Measurements from ENCODE around the gene EFCAB8.

The EFCAB8 gene

DNA sequence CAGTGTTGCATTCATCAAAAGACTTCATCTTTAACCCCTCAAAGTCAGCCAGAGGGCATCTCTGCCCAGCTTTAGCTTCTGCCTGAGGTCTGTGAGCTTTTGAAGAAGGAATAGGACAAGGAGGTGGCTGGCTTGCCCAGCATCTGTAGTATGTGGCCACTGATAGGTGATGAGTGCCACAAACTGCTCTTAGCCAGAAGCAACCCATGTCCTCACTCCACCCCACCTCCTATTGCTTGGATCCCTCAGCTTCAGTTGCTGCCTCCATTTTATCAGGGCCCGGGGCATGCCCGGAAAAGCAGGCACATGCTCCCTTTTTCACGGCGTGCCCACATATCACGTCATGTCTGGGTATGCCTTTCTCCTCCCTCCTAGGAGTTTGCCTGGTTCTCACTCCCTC is 11.9 kb upstream of the EFCAB8 start:
- Histone ChIP-seq H3K36me3 (replicated peaks; ENCODE audit: insufficient read depth, low read length) (peaks cover 7% of the 10 kb centered on the region; the same call in 1 of the 2 replicates), H3K4me2 (ENCODE audit: low read depth, low read length) (no peak overlapping the region), H3K9ac (ENCODE audit: low read length) (no peak overlapping the region), H3K79me2 (ENCODE audit: low read length) (peaks cover 41% of the 10 kb centered on the region), H3K9me2 (replicated peaks; ENCODE audit: insufficient read depth, low read length) (no peaks in the 10 kb centered on the region), H2AFZ (ENCODE audit: low read length) (no peak overlapping the region), H3K9me3 (replicated peaks; ENCODE audit: insufficient read depth, low read length) (no peaks in the 10 kb centered on the region), H3K4me3 (ENCODE audit: low read length) (no peak overlapping the region), H3K27me3 (replicated peaks; ENCODE audit: insufficient read depth, low read length) (no peaks in the 10 kb centered on the region), H3K4me1 (ENCODE audit: low read length) (no peaks in the 10 kb centered on the region), H4K20me1 (ENCODE audit: insufficient read depth, low read length) (no peaks in the 10 kb centered on the region; the same call in 1 of the 2 replicates), H3K27ac (ENCODE audit: low read length) (no peak overlapping the region), H3F3A (ENCODE audit: insufficient read depth, low read length) (no peaks in the 10 kb centered on the region)
- no peak for DNase-seq
- TF ChIP-seq, protein P1, sequence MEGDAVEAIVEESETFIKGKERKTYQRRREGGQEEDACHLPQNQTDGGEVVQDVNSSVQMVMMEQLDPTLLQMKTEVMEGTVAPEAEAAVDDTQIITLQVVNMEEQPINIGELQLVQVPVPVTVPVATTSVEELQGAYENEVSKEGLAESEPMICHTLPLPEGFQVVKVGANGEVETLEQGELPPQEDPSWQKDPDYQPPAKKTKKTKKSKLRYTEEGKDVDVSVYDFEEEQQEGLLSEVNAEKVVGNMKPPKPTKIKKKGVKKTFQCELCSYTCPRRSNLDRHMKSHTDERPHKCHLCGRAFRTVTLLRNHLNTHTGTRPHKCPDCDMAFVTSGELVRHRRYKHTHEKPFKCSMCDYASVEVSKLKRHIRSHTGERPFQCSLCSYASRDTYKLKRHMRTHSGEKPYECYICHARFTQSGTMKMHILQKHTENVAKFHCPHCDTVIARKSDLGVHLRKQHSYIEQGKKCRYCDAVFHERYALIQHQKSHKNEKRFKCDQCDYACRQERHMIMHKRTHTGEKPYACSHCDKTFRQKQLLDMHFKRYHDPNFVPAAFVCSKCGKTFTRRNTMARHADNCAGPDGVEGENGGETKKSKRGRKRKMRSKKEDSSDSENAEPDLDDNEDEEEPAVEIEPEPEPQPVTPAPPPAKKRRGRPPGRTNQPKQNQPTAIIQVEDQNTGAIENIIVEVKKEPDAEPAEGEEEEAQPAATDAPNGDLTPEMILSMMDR (IDR thresholded peaks at IDR 0.05; ENCODE audit: low read length): no peak
- TF ChIP-seq EZH2phosphoT487 (IDR thresholded peaks at IDR 0.05; ENCODE audit: low read length) (no peak), EZH2 (optimal IDR thresholded peaks at IDR 0.05; ENCODE audit: low read depth, low read length) (no peak)

DNA sequence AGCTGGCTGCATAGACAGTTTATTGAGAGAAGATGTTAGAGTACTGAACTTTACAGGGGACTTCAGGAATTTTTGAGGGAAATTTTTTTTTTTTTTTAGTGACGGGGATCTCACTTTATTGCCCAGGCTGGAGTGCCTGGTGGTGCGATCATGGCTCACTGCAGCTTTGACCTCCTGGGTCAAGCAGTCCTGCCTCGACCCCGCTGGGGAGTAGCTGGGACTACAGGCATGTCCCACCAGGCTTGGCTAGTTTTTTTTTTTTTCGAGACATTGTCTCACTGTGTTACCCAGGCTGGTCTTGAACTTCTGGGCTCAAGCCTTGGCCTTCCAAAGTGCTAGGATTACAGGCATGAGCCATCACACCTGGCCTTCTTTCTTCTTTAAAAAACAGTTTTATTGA is 10.8 kb upstream of the EFCAB8 start:
- no peaks in the 10 kb centered on the region for H3K27me3 ChIP-seq (replicated peaks; ENCODE audit: insufficient read depth, low read length)
- H4K20me1 ChIP-seq (ENCODE audit: insufficient read depth, low read length): no peaks in the 10 kb centered on the region; the same call in 1 of the 2 replicates
- H3K79me2 ChIP-seq (ENCODE audit: low read length): peaks cover 32% of the 10 kb centered on the region
- no peaks in the 10 kb centered on the region for H3K9me3 ChIP-seq (replicated peaks; ENCODE audit: insufficient read depth, low read length)
- no peak for DNase-seq
- peaks cover 7% of the 10 kb centered on the region; the same call in 1 of the 2 replicates for H3K36me3 ChIP-seq (replicated peaks; ENCODE audit: insufficient read depth, low read length)
- no peak overlapping the region for H3K4me3 ChIP-seq (ENCODE audit: low read length)
- H3K9me2 ChIP-seq (replicated peaks; ENCODE audit: insufficient read depth, low read length): no peaks in the 10 kb centered on the region
- TF ChIP-seq, protein P1 (IDR thresholded peaks at IDR 0.05; ENCODE audit: low read length): no peak
- TF ChIP-seq EZH2 (optimal IDR thresholded peaks at IDR 0.05; ENCODE audit: low read depth, low read length) (no peak), EZH2phosphoT487 (IDR thresholded peaks at IDR 0.05; ENCODE audit: low read length) (no peak)
- no peaks in the 10 kb centered on the region for H3K4me1 ChIP-seq (ENCODE audit: low read length)
- no peak overlapping the region for H3K4me2 ChIP-seq (ENCODE audit: low read depth, low read length)
- no peak overlapping the region for H3K27ac ChIP-seq (ENCODE audit: low read length)
- no peak overlapping the region for H3K9ac ChIP-seq (ENCODE audit: low read length)
- H3F3A ChIP-seq (ENCODE audit: insufficient read depth, low read length): no peaks in the 10 kb centered on the region
- no peak overlapping the region for H2AFZ ChIP-seq (ENCODE audit: low read length)

DNA sequence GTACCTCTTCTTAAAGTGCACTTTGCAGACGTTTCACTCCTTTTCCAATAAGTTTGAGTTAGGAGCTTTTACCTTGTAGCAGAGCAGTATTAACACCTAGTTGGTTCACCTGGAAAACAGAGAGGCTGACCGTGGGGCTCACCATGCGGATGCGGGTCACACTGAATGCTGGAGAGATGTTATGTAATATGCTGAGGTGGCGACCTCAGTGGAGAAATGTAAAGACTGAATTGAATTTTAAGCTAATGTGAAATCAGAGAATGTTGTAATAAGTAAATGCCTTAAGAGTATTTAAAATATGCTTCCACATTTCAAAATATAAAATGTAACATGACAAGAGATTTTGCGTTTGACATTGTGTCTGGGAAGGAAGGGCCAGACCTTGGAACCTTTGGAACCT is 9.9 kb upstream of the EFCAB8 start:
- Histone ChIP-seq H3K4me2 (ENCODE audit: low read depth, low read length) (no peak overlapping the region), H3K4me3 (ENCODE audit: low read length) (no peak overlapping the region), H3K4me1 (ENCODE audit: low read length) (no peaks in the 10 kb centered on the region), H3F3A (ENCODE audit: insufficient read depth, low read length) (no peaks in the 10 kb centered on the region), H3K36me3 (replicated peaks; ENCODE audit: insufficient read depth, low read length) (peaks cover 7% of the 10 kb centered on the region; the same call in 1 of the 2 replicates), H3K79me2 (ENCODE audit: low read length) (peaks cover 23% of the 10 kb centered on the region), H3K27ac (ENCODE audit: low read length) (no peak overlapping the region), H2AFZ (ENCODE audit: low read length) (no peak overlapping the region), H3K9me2 (replicated peaks; ENCODE audit: insufficient read depth, low read length) (no peaks in the 10 kb centered on the region), H3K9ac (ENCODE audit: low read length) (no peak overlapping the region), H3K9me3 (replicated peaks; ENCODE audit: insufficient read depth, low read length) (no peaks in the 10 kb centered on the region), H3K27me3 (replicated peaks; ENCODE audit: insufficient read depth, low read length) (no peaks in the 10 kb centered on the region), H4K20me1 (ENCODE audit: insufficient read depth, low read length) (no peaks in the 10 kb centered on the region)
- TF ChIP-seq, protein P1 (IDR thresholded peaks at IDR 0.05; ENCODE audit: low read length): no peak
- TF ChIP-seq EZH2phosphoT487 (IDR thresholded peaks at IDR 0.05; ENCODE audit: low read length) (no peak), EZH2 (optimal IDR thresholded peaks at IDR 0.05; ENCODE audit: low read depth, low read length) (no peak)
- DNase-seq: no peak
